Suprapubic skin (tissue), 3 donors: Measurements from ENCODE around the gene IER5.

ENCODE experiments used
- CTCF ChIP-seq, 2 donors: fragments of 200-600 bp in 1 of 2; fragments of 450-650 bp in 1 of 2; sonication (generic) in 1 of 2; IDR thresholded peaks; one replicate each; pipeline ENCODE4 v1.5.1; 2016 to 2019; ENCODE audit warnings: antibody characterized with exemption in 2 of 2, mild to moderate bottlenecking in 1 of 2, moderate library complexity in 1 of 2
- EP300 ChIP-seq: sonication (generic); formaldehyde crosslinking; IDR thresholded peaks from one replicate; pipeline ENCODE4 v1.6.1; 2017; ENCODE audit warnings: antibody characterized with exemption
- POLR2A ChIP-seq, 2 donors: fragments of 450-650 bp; IDR thresholded peaks; one replicate each; pipeline ENCODE4 v1.6.1; 2017; ENCODE audit warnings: antibody characterized with exemption in 2 of 2, mild to moderate bottlenecking in 2 of 2, moderate library complexity in 2 of 2

DNA sequence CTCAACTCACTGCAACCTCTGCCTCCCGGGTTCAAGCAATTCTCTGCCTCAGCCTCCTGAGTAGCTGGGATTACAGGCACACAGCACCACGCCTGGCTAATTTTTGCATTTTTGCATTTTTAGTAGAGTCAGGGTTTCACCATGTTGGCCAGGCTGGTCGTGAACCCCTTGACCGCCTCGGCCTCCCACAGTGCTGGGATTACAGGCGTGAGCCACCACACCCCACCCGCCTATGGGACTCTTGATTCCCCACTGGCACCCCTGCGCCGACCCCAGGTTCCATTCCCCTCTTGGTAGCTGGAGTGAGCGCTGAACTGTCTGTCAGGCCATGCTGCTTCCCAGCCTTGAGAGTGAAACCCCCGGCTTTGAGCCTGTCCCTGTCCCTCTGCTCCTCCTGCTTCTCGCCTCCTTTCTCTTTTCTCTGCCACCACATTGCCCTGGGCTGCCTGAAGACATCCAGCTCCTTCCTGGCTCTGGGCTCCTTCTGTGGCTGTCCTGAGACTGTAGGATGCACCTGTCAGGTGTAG lies 48.8 kb downstream of the IER5 start:
- TF ChIP-seq POLR2A (IDR thresholded peaks at IDR 0.05) (no peak), EP300 (no peak), CTCF (IDR thresholded peaks at IDR 0.05) (no peak)
